Activated CD4-positive, alpha-beta T cell treated with anti-CD3 and anti-CD28 coated beads for 1 hour (primary cell): ENCODE data around the gene BDH1.
"Not testable (repeated sequence)": the region's sequence is repeated elsewhere in the genome, so short reads cannot be mapped to it uniquely, and the experiment has no call there.

ENCODE experiments used
- DNase-seq: peaks from one replicate; pipeline ENCODE4 v3.0.0-alpha.2; 2020

The BDH1 gene

DNA sequence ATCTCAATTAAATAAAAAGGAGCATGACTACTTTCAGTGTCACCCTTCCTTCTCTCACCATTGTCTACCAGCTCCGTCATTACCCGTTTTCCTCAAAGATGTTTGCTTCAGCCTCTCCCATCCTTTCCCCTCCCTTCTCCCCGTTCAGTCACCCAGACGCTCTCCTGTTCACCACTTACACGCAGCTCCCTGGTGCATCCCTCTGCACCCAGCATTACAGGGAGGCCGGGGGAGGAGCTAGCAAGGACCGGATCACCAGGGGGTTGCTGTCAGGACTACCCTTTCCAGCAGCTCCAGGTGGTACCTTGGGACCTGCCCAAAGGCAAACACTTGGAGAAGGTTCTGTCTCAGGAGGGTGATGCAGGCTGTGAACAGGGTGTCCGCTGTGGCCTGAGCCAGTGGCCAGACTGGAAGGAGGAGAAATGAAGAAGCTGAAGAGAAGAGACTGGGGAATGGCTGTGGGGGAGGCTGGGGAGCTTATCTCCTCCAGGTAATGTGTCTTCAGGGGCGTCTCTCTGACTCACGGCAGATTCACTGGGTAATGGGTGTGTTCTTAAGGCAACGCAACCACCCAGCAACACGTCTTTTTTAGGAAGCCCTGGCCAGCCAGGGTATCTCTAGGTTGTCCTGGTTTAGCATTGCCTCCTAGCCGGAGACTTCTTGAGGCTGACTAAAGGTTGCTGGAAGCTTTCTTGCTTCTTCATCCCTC, 21.8 kb upstream of the BDH1 start:
- no peak for DNase-seq

DNA sequence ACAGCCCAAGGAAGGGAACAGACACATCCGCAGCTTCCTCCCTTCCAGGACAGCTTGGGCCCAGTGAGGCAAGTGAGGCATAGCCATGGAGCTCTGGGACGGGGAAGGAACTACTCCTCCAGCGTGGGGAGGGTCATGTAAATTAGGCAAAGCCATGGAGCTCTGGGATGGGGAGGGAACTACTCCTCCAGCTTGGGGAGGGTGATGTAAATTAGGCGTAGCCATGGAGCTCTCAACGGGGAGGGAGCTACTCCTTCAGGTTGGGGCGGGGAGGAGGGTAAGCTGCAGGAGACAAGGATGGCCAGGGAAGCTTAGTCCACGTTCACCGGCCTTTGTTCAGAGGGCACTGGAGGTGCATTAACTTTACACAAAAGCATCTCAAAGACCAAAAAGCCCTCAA, 21.1 kb upstream of the BDH1 start:
- no peak for DNase-seq

GRCh38 chr3:197575362-197575761, 19.6 kb upstream of the BDH1 start:
- no peak for DNase-seq

DNA sequence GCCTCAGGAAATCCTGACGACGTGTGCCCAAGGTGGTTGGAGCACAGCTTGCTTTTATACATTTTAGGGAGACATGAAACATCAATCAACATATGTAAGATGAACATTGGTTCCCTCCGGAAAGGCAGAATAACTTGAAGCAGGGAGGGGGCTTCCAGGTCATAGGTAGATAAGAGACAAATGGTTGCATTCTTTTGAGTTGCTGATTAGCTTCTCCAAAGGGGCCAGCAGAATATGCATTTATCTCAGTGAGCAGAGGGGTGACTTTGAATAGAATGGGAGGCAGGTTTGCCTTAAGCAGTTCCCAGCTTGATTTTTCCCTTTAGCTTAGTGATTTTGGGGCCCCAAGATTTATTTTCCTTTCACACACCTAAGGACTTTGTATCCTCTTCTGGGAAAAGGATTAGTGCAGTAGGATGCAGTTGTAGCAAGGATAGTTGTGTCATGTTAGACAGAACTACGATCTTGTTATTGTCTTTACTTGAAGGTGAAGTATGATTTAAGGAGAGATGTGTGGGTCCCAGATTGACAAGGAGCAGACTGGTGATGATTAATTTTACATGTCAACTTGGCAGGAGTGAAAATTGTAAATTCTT, 18.7 kb upstream of the BDH1 start:
- not testable (repeated sequence) for DNase-seq

GRCh38 chr3:197573048-197573767, 17.4 kb upstream of the BDH1 start:
- DNase-seq, result no peak

DNA sequence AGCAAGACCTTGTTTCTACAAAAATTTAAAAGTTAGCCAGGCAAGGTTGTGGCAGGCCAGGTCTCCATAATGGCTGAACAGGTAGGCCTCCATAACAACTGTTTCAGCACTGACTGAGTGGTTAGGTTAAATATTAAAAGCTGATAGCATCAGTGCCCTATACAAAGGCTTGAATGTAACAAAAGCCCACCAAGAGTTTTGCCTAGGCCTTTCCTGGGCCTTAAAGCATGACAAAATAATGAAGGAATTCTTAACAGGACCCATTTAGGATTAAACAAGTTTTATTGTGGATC, 16.1 kb upstream of the BDH1 start:
- DNase-seq, result not testable (repeated sequence)

- not testable (repeated sequence) for DNase-seq
These were observed 15.5 kb upstream of the BDH1 start for GRCh38 chr3:197571074-197571879.

- DNase-seq, result not testable (repeated sequence)
These were observed 13.7 kb upstream of the BDH1 start for GRCh38 chr3:197569433-197569832.

- DNase-seq, result no peak
These were observed 12.3 kb upstream of the BDH1 start for GRCh38 chr3:197567904-197568681.

DNA sequence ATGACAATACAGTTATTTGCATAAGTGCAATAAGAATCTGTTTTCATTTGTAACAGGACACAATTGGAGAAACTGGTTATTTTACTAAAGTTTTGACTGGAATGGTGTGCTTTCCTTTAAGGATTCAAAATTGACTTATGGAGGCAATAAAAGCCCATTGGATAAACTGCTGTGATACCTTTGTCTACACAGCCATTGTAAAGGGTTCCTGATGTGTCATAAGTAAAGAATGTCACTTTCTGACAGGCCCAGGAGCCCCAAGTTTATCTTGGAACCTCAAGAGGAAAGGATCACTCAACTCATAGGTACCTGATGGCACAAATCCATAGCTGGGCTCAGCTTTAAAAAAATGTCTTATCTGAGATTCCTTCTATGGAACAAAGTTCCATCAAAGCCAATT, 10.4 kb upstream of the BDH1 start:
- not testable (repeated sequence) for DNase-seq

DNA sequence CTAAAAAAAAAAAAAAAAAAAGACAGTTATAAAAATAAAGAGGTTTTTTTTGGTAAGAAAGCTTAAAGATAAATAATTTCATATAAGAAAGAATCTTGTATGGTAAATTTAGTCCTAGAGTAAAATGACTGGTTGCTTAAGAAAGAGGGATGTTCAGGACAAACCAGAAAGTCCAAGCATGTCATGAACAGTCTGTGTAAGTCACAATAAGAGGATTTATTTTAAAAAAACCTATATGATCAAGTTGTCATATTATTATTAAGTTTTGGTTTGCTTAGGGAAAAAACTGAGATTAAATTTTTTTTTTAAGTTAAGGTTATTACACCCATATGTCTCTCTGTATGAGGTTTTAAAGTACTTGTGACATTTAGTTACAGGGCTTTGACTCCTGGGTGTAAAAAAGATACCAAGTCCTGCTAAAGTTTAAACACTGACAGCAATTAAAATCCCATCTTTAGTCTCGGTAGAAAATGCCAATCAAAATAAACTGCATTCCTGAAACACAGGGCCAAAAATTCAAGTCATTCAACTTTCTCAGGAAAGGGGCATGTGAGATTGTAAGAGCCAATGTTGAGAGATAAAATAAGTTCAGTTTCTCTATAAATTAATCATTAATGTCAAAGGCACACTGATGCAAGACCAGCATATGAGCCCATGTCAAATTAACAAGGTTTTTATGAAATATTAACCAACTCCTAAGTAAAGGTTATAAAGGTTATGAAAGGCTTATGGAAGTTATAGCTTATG, 8.5 kb upstream of the BDH1 start:
- no peak for DNase-seq

- no peak for DNase-seq
These were observed 6.9 kb upstream of the BDH1 start for GRCh38 chr3:197562398-197563251.

DNA sequence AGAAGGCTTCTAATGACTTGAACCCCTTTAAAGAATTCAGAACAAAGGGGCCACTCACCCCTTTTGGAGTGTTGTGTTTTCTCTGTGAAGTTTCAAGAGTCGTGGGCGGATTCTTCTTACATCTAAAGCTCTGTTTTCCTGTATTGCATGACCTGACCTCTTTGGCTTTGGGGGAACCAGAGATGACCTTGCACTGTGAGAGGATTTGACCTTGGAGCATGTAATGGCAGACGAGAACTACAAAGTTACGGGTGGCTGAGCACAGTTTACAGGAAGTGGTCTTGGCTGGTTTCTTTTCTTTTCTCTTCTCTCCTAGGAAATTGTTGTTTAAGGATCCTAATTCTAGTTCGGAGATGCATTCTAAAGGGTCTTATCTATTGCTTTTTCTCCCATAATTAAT, 6.2 kb upstream of the BDH1 start:
- DNase-seq, result no peak

DNA sequence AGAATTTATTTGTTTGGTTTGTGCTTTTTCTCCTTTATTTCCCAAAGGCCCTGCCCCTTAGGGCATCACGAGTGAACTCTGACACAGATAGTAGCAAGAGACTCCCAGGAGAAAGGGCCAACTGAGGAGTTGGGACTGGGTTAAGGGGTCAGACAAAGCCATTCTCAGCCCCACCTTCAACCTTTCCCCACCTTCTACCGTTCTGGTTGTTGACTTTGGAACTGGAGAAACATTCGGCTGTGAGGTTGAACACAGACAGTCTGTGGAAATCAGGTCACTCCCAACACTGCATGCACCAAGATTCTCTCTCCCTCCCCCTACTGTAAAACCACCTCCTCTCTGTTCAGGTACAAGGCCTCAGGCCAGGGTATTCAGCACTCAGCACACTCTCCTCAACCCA, 3.9 kb upstream of the BDH1 start:
- no peak for DNase-seq

GRCh38 chr3:197554562-197555280, 1.0 kb downstream of the BDH1 start:
- DNase-seq, result peak; percentile 85

DNA sequence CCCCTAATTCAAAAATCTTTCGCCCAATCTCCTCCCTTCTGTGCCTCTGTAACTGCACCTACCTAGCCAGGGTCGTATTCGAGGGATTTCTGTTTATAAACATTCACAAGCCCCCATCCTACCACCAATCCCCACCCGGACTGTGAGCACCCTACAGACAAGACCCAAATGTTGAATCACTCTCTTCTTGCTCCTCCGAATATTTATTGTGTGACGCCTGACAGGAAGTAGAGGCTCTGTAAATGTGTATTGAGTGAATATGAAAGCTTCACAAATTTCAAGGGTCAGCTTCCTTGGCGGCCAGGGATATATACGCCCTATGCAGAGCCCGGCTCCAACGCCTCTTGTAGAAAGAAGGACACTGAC, 1.6 kb downstream of the BDH1 start:
- no peak for DNase-seq

DNA sequence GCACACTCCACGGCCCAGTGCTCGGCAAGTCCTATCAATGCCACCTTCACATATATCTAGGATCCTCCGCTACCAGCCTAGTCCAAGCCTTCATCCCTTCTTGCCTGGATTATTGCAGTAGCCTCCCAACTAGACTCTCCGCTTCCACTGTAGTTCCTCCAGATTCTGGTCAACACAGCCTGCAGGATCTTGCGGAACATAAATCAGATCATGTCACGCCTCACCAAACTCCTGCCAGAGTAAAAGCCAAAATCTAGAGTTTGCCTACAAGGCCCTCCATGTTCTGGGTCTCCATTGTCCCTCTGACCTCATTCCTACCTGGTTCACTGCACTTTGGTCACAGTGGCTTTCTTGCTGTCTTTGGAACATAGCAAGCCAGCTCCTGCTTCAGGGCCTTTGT, 3.6 kb downstream of the BDH1 start:
- no peak for DNase-seq

- no peak for DNase-seq
These were observed 5.3 kb downstream of the BDH1 start for GRCh38 chr3:197550489-197550888.

- DNase-seq, result no peak
These were observed 6.4 kb downstream of the BDH1 start for GRCh38 chr3:197549261-197549885.
